IMR-90 (cell line): ENCODE data around the gene TOR1A.

Source experiments
- CEBPB ChIP-seq: IDR thresholded peaks from 2 replicates; pipeline ENCODE4 v1.6.1; 2012; ENCODE audit warnings: low read depth, low read length, improper control_type of control experiment
- MAFK ChIP-seq: IDR thresholded peaks from 2 replicates; pipeline ENCODE4 v1.6.1; 2012; ENCODE audit warnings: low read depth, low read length, improper control_type of control experiment
- MAZ ChIP-seq: IDR thresholded peaks from 2 replicates; pipeline ENCODE4 v1.6.1; 2012; ENCODE audit warnings: low read depth, mild to moderate bottlenecking, low read length, improper control_type of control experiment, moderate library complexity, borderline replicate concordance
- MXI1 ChIP-seq: IDR thresholded peaks from 2 replicates; pipeline ENCODE4 v1.6.1; 2012; ENCODE audit warnings: low read depth, mild to moderate bottlenecking, low read length, moderate library complexity, borderline replicate concordance
- NFE2L2 ChIP-seq: fragments of 150-350 bp; IDR thresholded peaks from 2 replicates; pipeline ENCODE4 v1.6.1; 2016; ENCODE audit warnings: low read depth, mild to moderate bottlenecking, low read length
- POLR2A ChIP-seq: IDR thresholded peaks from 2 replicates; pipeline ENCODE4 v1.6.1; 2012; ENCODE audit warnings: mild to moderate bottlenecking, low read depth, low read length
- RAD21 ChIP-seq: IDR thresholded peaks from 2 replicates; pipeline ENCODE4 v1.6.1; 2012; ENCODE audit warnings: low read length, improper control_type of control experiment
- RCOR1 ChIP-seq: IDR thresholded peaks from 2 replicates; pipeline ENCODE4 v1.6.1; 2012; ENCODE audit warnings: mild to moderate bottlenecking, low read length, improper control_type of control experiment; ENCODE audit not compliant: insufficient replicate concordance
- RFX5 ChIP-seq: IDR thresholded peaks from 2 replicates; pipeline ENCODE4 v1.8.0; 2012; ENCODE audit warnings: low read depth, mild to moderate bottlenecking, low read length, moderate library complexity
- SMC3 ChIP-seq: fragments of 150-350 bp; IDR thresholded peaks from 2 replicates; pipeline ENCODE4 v1.6.1; 2016; ENCODE audit warnings: low read depth, mild to moderate bottlenecking, antibody characterized with exemption, low read length, moderate library complexity
- TF ChIP-seq, protein P1 (sequence below): conservative IDR thresholded peaks from 2 replicates; pipeline ENCODE4 v1.5.1; 2012; ENCODE audit warnings: mild to moderate bottlenecking, low read depth, low read length, improper control_type of control experiment
- TF ChIP-seq, protein P2 (sequence below): fragments of 150-350 bp; IDR thresholded peaks from 2 replicates; pipeline ENCODE4 v1.6.1; 2016; ENCODE audit warnings: low read depth, mild to moderate bottlenecking, low read length, moderate library complexity, borderline replicate concordance
- TF ChIP-seq, protein P3 (sequence below): fragments of 150-350 bp; IDR thresholded peaks from 2 replicates; pipeline ENCODE4 v1.6.1; 2017; ENCODE audit warnings: mild to moderate bottlenecking, antibody characterized with exemption, low read length, low read depth

DNA sequence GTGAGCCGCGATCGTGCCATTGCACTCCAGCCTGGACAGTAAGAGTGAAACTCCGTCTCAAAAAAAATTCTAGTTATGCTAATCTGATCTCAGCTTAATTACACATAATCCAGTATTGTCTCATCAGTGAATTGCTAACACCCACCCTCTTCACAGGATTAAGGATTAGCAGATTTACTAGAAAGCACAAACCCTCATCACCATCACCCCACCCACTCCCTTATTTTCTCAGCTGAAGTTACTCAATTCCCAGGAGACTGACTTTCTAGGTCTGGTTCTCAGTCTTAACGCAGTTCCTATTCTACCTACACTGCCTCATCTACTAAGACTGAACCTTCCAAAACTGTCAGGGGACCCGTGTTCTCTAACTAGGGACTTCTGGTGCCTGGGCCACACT, 12.0 kb downstream of the TOR1A start:
- TF ChIP-seq MAFK, result no peak
- TF ChIP-seq, protein P1, sequence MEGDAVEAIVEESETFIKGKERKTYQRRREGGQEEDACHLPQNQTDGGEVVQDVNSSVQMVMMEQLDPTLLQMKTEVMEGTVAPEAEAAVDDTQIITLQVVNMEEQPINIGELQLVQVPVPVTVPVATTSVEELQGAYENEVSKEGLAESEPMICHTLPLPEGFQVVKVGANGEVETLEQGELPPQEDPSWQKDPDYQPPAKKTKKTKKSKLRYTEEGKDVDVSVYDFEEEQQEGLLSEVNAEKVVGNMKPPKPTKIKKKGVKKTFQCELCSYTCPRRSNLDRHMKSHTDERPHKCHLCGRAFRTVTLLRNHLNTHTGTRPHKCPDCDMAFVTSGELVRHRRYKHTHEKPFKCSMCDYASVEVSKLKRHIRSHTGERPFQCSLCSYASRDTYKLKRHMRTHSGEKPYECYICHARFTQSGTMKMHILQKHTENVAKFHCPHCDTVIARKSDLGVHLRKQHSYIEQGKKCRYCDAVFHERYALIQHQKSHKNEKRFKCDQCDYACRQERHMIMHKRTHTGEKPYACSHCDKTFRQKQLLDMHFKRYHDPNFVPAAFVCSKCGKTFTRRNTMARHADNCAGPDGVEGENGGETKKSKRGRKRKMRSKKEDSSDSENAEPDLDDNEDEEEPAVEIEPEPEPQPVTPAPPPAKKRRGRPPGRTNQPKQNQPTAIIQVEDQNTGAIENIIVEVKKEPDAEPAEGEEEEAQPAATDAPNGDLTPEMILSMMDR, result no peak
- TF ChIP-seq, protein P2, sequence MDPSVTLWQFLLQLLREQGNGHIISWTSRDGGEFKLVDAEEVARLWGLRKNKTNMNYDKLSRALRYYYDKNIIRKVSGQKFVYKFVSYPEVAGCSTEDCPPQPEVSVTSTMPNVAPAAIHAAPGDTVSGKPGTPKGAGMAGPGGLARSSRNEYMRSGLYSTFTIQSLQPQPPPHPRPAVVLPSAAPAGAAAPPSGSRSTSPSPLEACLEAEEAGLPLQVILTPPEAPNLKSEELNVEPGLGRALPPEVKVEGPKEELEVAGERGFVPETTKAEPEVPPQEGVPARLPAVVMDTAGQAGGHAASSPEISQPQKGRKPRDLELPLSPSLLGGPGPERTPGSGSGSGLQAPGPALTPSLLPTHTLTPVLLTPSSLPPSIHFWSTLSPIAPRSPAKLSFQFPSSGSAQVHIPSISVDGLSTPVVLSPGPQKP, result no peak
- TF ChIP-seq RCOR1, result no peak
- TF ChIP-seq CEBPB, result no peak
- no peak for TF ChIP-seq POLR2A
- TF ChIP-seq MAZ, result no peak
- no peak for TF ChIP-seq RFX5
- TF ChIP-seq RAD21, result no peak
- TF ChIP-seq MXI1, result no peak
- no peak for TF ChIP-seq SMC3
- no peak for TF ChIP-seq NFE2L2
- TF ChIP-seq, protein P3, sequence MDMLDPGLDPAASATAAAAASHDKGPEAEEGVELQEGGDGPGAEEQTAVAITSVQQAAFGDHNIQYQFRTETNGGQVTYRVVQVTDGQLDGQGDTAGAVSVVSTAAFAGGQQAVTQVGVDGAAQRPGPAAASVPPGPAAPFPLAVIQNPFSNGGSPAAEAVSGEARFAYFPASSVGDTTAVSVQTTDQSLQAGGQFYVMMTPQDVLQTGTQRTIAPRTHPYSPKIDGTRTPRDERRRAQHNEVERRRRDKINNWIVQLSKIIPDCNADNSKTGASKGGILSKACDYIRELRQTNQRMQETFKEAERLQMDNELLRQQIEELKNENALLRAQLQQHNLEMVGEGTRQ, result no peak
